CD4-positive, alpha-beta T cell treated with Interleukin-4 for 4 hours (primary cell): ENCODE results near the gene SYNGR2.

ENCODE experiments used
- DNase-seq: peaks from one replicate; pipeline ENCODE4 v3.0.0-alpha.2; 2020

The SYNGR2 gene

GRCh38 chr17:78168242-78168902 is at the start of gene SYNGR2:
Gene SYNGR2 (plus strand): TSS chr17:78168581. CDS start chr17:78168617, 36 bp downstream.
- DNase-seq, result peak; percentile 80

- DNase-seq, result no peak
These were observed 49.6 kb upstream of the SYNGR2 start for GRCh38 chr17:78118801-78119241.

GRCh38 chr17:78120537-78120936 is 47.8 kb upstream of the SYNGR2 start:
- no peak for DNase-seq

GRCh38 chr17:78120971-78121800 is 47.2 kb upstream of the SYNGR2 start:
- DNase-seq, result peak; percentile 71

GRCh38 chr17:78121801-78122215 is 46.6 kb upstream of the SYNGR2 start:
- no peak for DNase-seq

GRCh38 chr17:78122216-78122930 is 46.0 kb upstream of the SYNGR2 start:
- no peak for DNase-seq

GRCh38 chr17:78122931-78123249 is 45.5 kb upstream of the SYNGR2 start:
- no peak for DNase-seq

GRCh38 chr17:78123258-78123929 is 45.0 kb upstream of the SYNGR2 start:
- no peak for DNase-seq

GRCh38 chr17:78124081-78124835 is 44.1 kb upstream of the SYNGR2 start:
- DNase-seq, result no peak

GRCh38 chr17:78124836-78125137 is 43.6 kb upstream of the SYNGR2 start:
- no peak for DNase-seq

GRCh38 chr17:78125138-78125913 is 43.1 kb upstream of the SYNGR2 start:
- DNase-seq, result peak; percentile 35

- DNase-seq, result no peak
These were observed 42.1 kb upstream of the SYNGR2 start for GRCh38 chr17:78125976-78126894.

- DNase-seq, result no peak
These were observed 41.5 kb upstream of the SYNGR2 start for GRCh38 chr17:78126895-78127238.

- DNase-seq, result peak; percentile 76
These were observed 41.0 kb upstream of the SYNGR2 start for GRCh38 chr17:78127239-78127887.

- no peak for DNase-seq
These were observed 40.4 kb upstream of the SYNGR2 start for GRCh38 chr17:78127888-78128550.

- DNase-seq, result peak; percentile 87
These were observed 39.6 kb upstream of the SYNGR2 start, which contains the start of gene TMC6 for GRCh38 chr17:78128551-78129350. Gene TMC6 (minus strand): TSS chr17:78128755. CDS start chr17:78126832, 1,923 bp downstream.

GRCh38 chr17:78129351-78130089 is 38.9 kb upstream of the SYNGR2 start:
- peak; percentile 53 for DNase-seq

GRCh38 chr17:78130090-78130436 is 38.3 kb upstream of the SYNGR2 start:
- no peak for DNase-seq
